Upper lobe of left lung (tissue), 6 donors: ENCODE measurements around the gene CSNK1G2. TPM values are rescaled to one million over a fixed set of nuclear protein-coding genes. Genes with fewer than 3 reads are reported as not detected.

ENCODE experiments used
- ATAC-seq, 2 donors: fragments of 200-7000 bp; cut with Tn5 transposase; one replicate each; pipeline ENCODE4 v1.9.1; 2022; ENCODE audit warnings: mild to moderate bottlenecking in 2 of 2, moderate library complexity in 2 of 2; ENCODE audit not compliant: low FRiP score in 2 of 2
- DNase-seq, 2 donors: peaks; one replicate each; pipeline ENCODE4 v3.0.0-alpha.2; 2019 to 2020
- H3K27ac ChIP-seq, 4 donors: fragments of 200-600 bp; sonication (generic); one replicate each; pipeline ENCODE4 v1.5.1; 2016 to 2019
- H3K27me3 ChIP-seq, 4 donors: fragments of 200-600 bp; sonication (generic); one replicate each; pipeline ENCODE4 v1.5.1; 2017 to 2019
- H3K36me3 ChIP-seq, 4 donors: fragments of 200-600 bp; sonication (generic); one replicate each; pipeline ENCODE4 v1.5.1; 2016 to 2019
- H3K4me1 ChIP-seq, 4 donors: fragments of 200-600 bp; sonication (generic); one replicate each; pipeline ENCODE4 v1.5.1; 2018 to 2019
- H3K4me3 ChIP-seq, 4 donors: fragments of 200-600 bp; sonication (generic); one replicate each; pipeline ENCODE4 v1.5.1; 2017 to 2019; ENCODE audit warnings: mild to moderate bottlenecking in 2 of 4, moderate library complexity in 1 of 4
- H3K9me3 ChIP-seq, 4 donors: fragments of 200-600 bp; sonication (generic); one replicate each; pipeline ENCODE4 v1.5.1; 2018 to 2019
- CTCF ChIP-seq, 6 experiments: fragments of 450-650 bp in 4 of 6; fragments of 200-600 bp in 2 of 6; sonication (generic) in 2 of 6; IDR thresholded peaks; one replicate each; pipeline ENCODE4 v1.5.1; 2016 to 2019; ENCODE audit warnings: antibody characterized with exemption in 6 of 6
- EP300 ChIP-seq, 4 donors: sonication (generic); formaldehyde crosslinking; IDR thresholded peaks; one replicate each; pipeline ENCODE4 v1.5.1; 2017; ENCODE audit warnings: antibody characterized with exemption in 4 of 4, control low read depth in 2 of 4
- POLR2A ChIP-seq, 4 donors: fragments of 450-650 bp; IDR thresholded peaks; one replicate each; pipeline ENCODE4 v1.5.1; 2016 to 2017; ENCODE audit warnings: antibody characterized with exemption in 4 of 4, mild to moderate bottlenecking in 2 of 4
- POLR2AphosphoS5 ChIP-seq, 2 donors: sonication (generic); formaldehyde crosslinking; IDR thresholded peaks; one replicate each; pipeline ENCODE4 v1.5.1; 2017; ENCODE audit warnings: antibody characterized with exemption in 2 of 2
- WGBS, 2 donors: methylation state at CpG; one replicate each; pipeline ENCODE4 v1.1.5; 2017 to 2018; 5-methylcytosine and 5-hydroxymethylcytosine counted together
- total RNA-seq, 6 donors: library from RNA; depleted of rRNA in 4 of 6; stranded (reverse); fragments of >200 nt in 4 of 6; gene quantifications; one replicate each; pipeline versions ENCODE4 v1.1.0 to v1.2.1, GENCODE V29; 2016 to 2021
- donor health status: DM: no; HTN: no; CAD: no; lungs with moderate emphysema.
- donor health status: DM: no; HTN: yes; CAD: no; lungs with severe emphysema.

Gene CSNK1G2
- total RNA-seq, 6 donors from 2014 or later, result 49.9 to 176 (median 75.4) TPM

- no peak overlapping the region for H3K27ac ChIP-seq
- H3K9me3 ChIP-seq, result no peaks in the 10 kb centered on the region
- no peaks in the 10 kb centered on the region for H3K4me1 ChIP-seq
- TF ChIP-seq EP300 (IDR thresholded peaks at IDR 0.05) (no peak), POLR2AphosphoS5 (IDR thresholded peaks at IDR 0.05) (no peak), POLR2A (IDR thresholded peaks at IDR 0.05) (no peak), CTCF (IDR thresholded peaks at IDR 0.05) (no peak)
- no peak overlapping the region for H3K4me3 ChIP-seq
- no peaks in the 10 kb centered on the region for H3K27me3 ChIP-seq
- 94 to 100% methylated on average over 6 to 24 of the region's 27 CpGs for WGBS, 2 donors
- peaks cover 9 to 47% (median 28%) of the 10 kb centered on the region in 4 donors for H3K36me3 ChIP-seq
- ATAC-seq (no peak), DNase-seq (peak in 1 of 2 donors; percentile 73)
Measured at GRCh38 chr19:1970806-1971502, 30.0 kb downstream of the CSNK1G2 start.

GRCh38 chr19:1974381-1975161, 33.6 kb downstream of the CSNK1G2 start:
- Histone ChIP-seq H3K27ac (no peak overlapping the region), H3K4me1 (no peaks in the 10 kb centered on the region), H3K9me3 (no peaks in the 10 kb centered on the region), H3K4me3 (no peak overlapping the region), H3K27me3 (no peaks in the 10 kb centered on the region), H3K36me3 (peaks cover 21 to 66% (median 41%) of the 10 kb centered on the region in 4 donors)
- TF ChIP-seq POLR2AphosphoS5 (IDR thresholded peaks at IDR 0.05) (no peak), CTCF (IDR thresholded peaks at IDR 0.05) (no peak), EP300 (IDR thresholded peaks at IDR 0.05) (no peak), POLR2A (IDR thresholded peaks at IDR 0.05) (no peak)
- WGBS, 2 donors, result 91 to 92% methylated on average over 12 to 28 of the region's 28 CpGs
- DNase-seq, result peak in 1 of 2 donors; percentile 46
- no peak for ATAC-seq

- no peaks in the 10 kb centered on the region for H3K27me3 ChIP-seq
- 81 to 94% methylated on average over 12 to 20 of the region's 20 CpGs for WGBS, 2 donors
- no peak overlapping the region for H3K4me3 ChIP-seq
- TF ChIP-seq POLR2AphosphoS5 (IDR thresholded peaks at IDR 0.05), result no peak
- no peak for TF ChIP-seq CTCF (IDR thresholded peaks at IDR 0.05)
- no peak for TF ChIP-seq EP300 (IDR thresholded peaks at IDR 0.05)
- no peak for TF ChIP-seq POLR2A (IDR thresholded peaks at IDR 0.05)
- DNase-seq, result peak in 1 of 2 donors; percentile 82
- no peaks in the 10 kb centered on the region for H3K4me1 ChIP-seq
- H3K27ac ChIP-seq, result no peak overlapping the region
- H3K9me3 ChIP-seq, result no peaks in the 10 kb centered on the region
- peaks cover 20 to 66% (median 41%) of the 10 kb centered on the region in 4 donors for H3K36me3 ChIP-seq
- ATAC-seq, result peak in 1 of 2 donors; percentile 20
Measured at GRCh38 chr19:1975162-1975480, 34.1 kb downstream of the CSNK1G2 start.

- ATAC-seq, result no peak
- no peaks in the 10 kb centered on the region for H3K4me1 ChIP-seq
- no peak overlapping the region for H3K4me3 ChIP-seq
- H3K27me3 ChIP-seq, result no peaks in the 10 kb centered on the region
- TF ChIP-seq EP300 (IDR thresholded peaks at IDR 0.05) (no peak), POLR2AphosphoS5 (IDR thresholded peaks at IDR 0.05) (no peak), POLR2A (IDR thresholded peaks at IDR 0.05) (no peak), CTCF (IDR thresholded peaks at IDR 0.05) (no peak)
- H3K9me3 ChIP-seq, result no peaks in the 10 kb centered on the region
- DNase-seq, result peak in 1 of 2 donors; percentile 58
- peaks cover 25 to 74% (median 50%) of the 10 kb centered on the region in 4 donors for H3K36me3 ChIP-seq
- no peak overlapping the region for H3K27ac ChIP-seq
- WGBS, 2 donors, result 80 to 98% methylated on average over 1 to 13 of the region's 15 CpGs
Measured at GRCh38 chr19:1977120-1977519, 36.1 kb downstream of the CSNK1G2 start.
